SK-N-SH treated with all-trans-retinoic acid at 6 μM for 48 hours (cell line): ENCODE results near the gene KCNIP2.

Experiments
- ATAC-seq: fragments of 200-7000 bp; cut with Tn5 transposase; 3 replicates; pipeline ENCODE4 v1.9.1; 2020; ENCODE audit warnings: mild to moderate bottlenecking, moderate library complexity
- ARNTL ChIP-seq: fragments of 450-650 bp; formaldehyde crosslinking; IDR thresholded peaks from 2 replicates; pipeline ENCODE4 v1.5.0; 2020; ENCODE audit warnings: low read depth, mild to moderate bottlenecking, moderate library complexity, borderline replicate concordance
- BACH2 ChIP-seq: fragments of 250-450 bp; sonication (Bioruptor Pico); IDR thresholded peaks from 2 replicates; pipeline ENCODE4 v1.9.0; 2021; ENCODE audit warnings: mild to moderate bottlenecking, borderline replicate concordance
- CREB5 ChIP-seq: fragments of 250-450 bp; sonication (Bioruptor Pico); IDR thresholded peaks from 2 replicates; pipeline ENCODE4 v1.5.1; 2020; ENCODE audit warnings: low read depth, mild to moderate bottlenecking, moderate library complexity
- CSDC2 ChIP-seq: fragments of 250-450 bp; sonication (Bioruptor Pico); IDR thresholded peaks from 2 replicates; pipeline ENCODE4 v1.5.0; 2020; ENCODE audit warnings: mild to moderate bottlenecking, moderate library complexity
- CSRNP3 ChIP-seq: fragments of 250-450 bp; sonication (Bioruptor Pico); IDR thresholded peaks from 2 replicates; pipeline ENCODE4 v1.5.1; 2021; ENCODE audit warnings: mild to moderate bottlenecking, moderate library complexity
- ESRRG ChIP-seq: fragments of 250-450 bp; sonication (Bioruptor Pico); IDR thresholded peaks from 2 replicates; pipeline ENCODE4 v1.6.1; 2021; ENCODE audit warnings: mild to moderate bottlenecking
- GLIS3 ChIP-seq: fragments of 250-450 bp; sonication (Bioruptor Pico); IDR thresholded peaks from 2 replicates; pipeline ENCODE4 v1.5.0; 2020; ENCODE audit warnings: mild to moderate bottlenecking, moderate library complexity
- ISL1 ChIP-seq: fragments of 250-450 bp; sonication (Bioruptor Pico); IDR thresholded peaks from 2 replicates; pipeline ENCODE4 v2.1.2; 2022; ENCODE audit warnings: mild to moderate bottlenecking, moderate library complexity
- OSR1 ChIP-seq: fragments of 250-450 bp; sonication (Bioruptor Pico); IDR thresholded peaks from 2 replicates; pipeline ENCODE4 v1.8.0; 2022; ENCODE audit warnings: moderate library complexity, mild to moderate bottlenecking, inconsistent platforms
- PATZ1 ChIP-seq: fragments of 250-450 bp; sonication (Bioruptor Pico); IDR thresholded peaks from 2 replicates; pipeline ENCODE4 v1.8.0; 2020; ENCODE audit warnings: mild to moderate bottlenecking, moderate library complexity, borderline replicate concordance
- POU6F1 ChIP-seq: fragments of 250-450 bp; sonication (Bioruptor Pico); IDR thresholded peaks from 2 replicates; pipeline ENCODE4 v1.8.0; 2021; ENCODE audit warnings: low read depth, mild to moderate bottlenecking, moderate library complexity, borderline replicate concordance
- PPARA ChIP-seq: fragments of 250-450 bp; sonication (Bioruptor Pico); IDR thresholded peaks from 2 replicates; pipeline ENCODE4 v1.5.0; 2020; ENCODE audit warnings: mild to moderate bottlenecking, borderline replicate concordance
- RARB ChIP-seq: fragments of 250-450 bp; sonication (Bioruptor Pico); IDR thresholded peaks from 2 replicates; pipeline ENCODE4 v1.8.0; 2021; ENCODE audit warnings: mild to moderate bottlenecking, moderate library complexity
- TCF4 ChIP-seq: fragments of 250-450 bp; sonication (Bioruptor Pico); IDR thresholded peaks from 2 replicates; pipeline ENCODE4 v1.8.0; 2021; ENCODE audit warnings: mild to moderate bottlenecking, moderate library complexity, borderline replicate concordance
- TOX ChIP-seq: fragments of 250-450 bp; sonication (Bioruptor Pico); IDR thresholded peaks from 2 replicates; pipeline ENCODE4 v1.8.0; 2021; ENCODE audit warnings: mild to moderate bottlenecking, moderate library complexity, borderline replicate concordance
- TSHZ2 ChIP-seq: fragments of 250-450 bp; sonication (Bioruptor Pico); IDR thresholded peaks from 2 replicates; pipeline ENCODE4 v1.5.0; 2020; ENCODE audit warnings: mild to moderate bottlenecking, moderate library complexity
- ZC3H10 ChIP-seq: fragments of 250-450 bp; sonication (Bioruptor Pico); IDR thresholded peaks from 2 replicates; pipeline ENCODE4 v1.5.1; 2021; ENCODE audit warnings: mild to moderate bottlenecking, moderate library complexity
- ZFP3 ChIP-seq: fragments of 250-450 bp; sonication (Bioruptor Pico); IDR thresholded peaks from 2 replicates; pipeline ENCODE4 v1.5.0; 2020; ENCODE audit warnings: mild to moderate bottlenecking, moderate library complexity
- ZFP30 ChIP-seq: fragments of 450-650 bp; formaldehyde crosslinking; IDR thresholded peaks from 2 replicates; pipeline ENCODE4 v1.5.0; 2022; ENCODE audit warnings: mild to moderate bottlenecking, moderate library complexity
- ZNF565 ChIP-seq: fragments of 450-650 bp; formaldehyde crosslinking; conservative IDR thresholded peaks from 2 replicates; pipeline ENCODE4 v1.5.0; 2020; ENCODE audit warnings: low read depth, mild to moderate bottlenecking, moderate library complexity
- ZNF70 ChIP-seq: fragments of 450-650 bp; formaldehyde crosslinking; IDR thresholded peaks from 2 replicates; pipeline ENCODE4 v1.5.0; 2020; ENCODE audit warnings: mild to moderate bottlenecking, moderate library complexity
- ZNF8 ChIP-seq: fragments of 450-650 bp; formaldehyde crosslinking; IDR thresholded peaks from 2 replicates; pipeline ENCODE4 v1.5.0; 2020; ENCODE audit warnings: mild to moderate bottlenecking, moderate library complexity

Gene KCNIP2

GRCh38 chr10:101856626-101857025, 13.0 kb upstream of the KCNIP2 start:
- ATAC-seq = no peak; the same call in 2 of the 3 replicates
- TF ChIP-seq CSRNP3 (no peak), ISL1 (CRISPR knock-in tag) (no peak), POU6F1 (CRISPR knock-in tag) (no peak), CREB5 (CRISPR knock-in tag) (no peak), ZNF70 (CRISPR knock-in tag) (no peak), ZNF565 (CRISPR knock-in tag) (no peak), GLIS3 (CRISPR knock-in tag) (no peak), TOX (no peak), PATZ1 (CRISPR knock-in tag) (no peak), BACH2 (CRISPR knock-in tag) (no peak), OSR1 (CRISPR knock-in tag) (no peak), ZFP3 (CRISPR knock-in tag) (no peak), ZNF8 (CRISPR knock-in tag) (no peak), CSDC2 (CRISPR knock-in tag) (no peak), ARNTL (no peak), RARB (CRISPR knock-in tag) (no peak), PPARA (CRISPR knock-in tag) (no peak), ZFP30 (CRISPR knock-in tag) (no peak)
- TF ChIP-seq, all 23 proteins: peak for 0

GRCh38 chr10:101851411-101852116, 8.0 kb upstream of the KCNIP2 start:
- TF ChIP-seq PPARA (CRISPR knock-in tag) (no peak), ESRRG (CRISPR knock-in tag) (no peak), GLIS3 (CRISPR knock-in tag) (no peak), ZNF70 (CRISPR knock-in tag) (no peak), TOX (no peak), OSR1 (CRISPR knock-in tag) (no peak), ZFP3 (CRISPR knock-in tag) (no peak)
- ATAC-seq = no peak

GRCh38 chr10:101850749-101851148, 7.1 kb upstream of the KCNIP2 start:
- ATAC-seq = no peak
- TF ChIP-seq ISL1 (CRISPR knock-in tag) = no peak
- no peak for TF ChIP-seq ZC3H10 (CRISPR knock-in tag)
- TF ChIP-seq TCF4 = no peak

- TF ChIP-seq TSHZ2 (no peak), RARB (CRISPR knock-in tag) (no peak), ZNF8 (CRISPR knock-in tag) (no peak), CSRNP3 (no peak), GLIS3 (CRISPR knock-in tag) (no peak), ZNF70 (CRISPR knock-in tag) (no peak), TCF4 (no peak), POU6F1 (CRISPR knock-in tag) (no peak), OSR1 (CRISPR knock-in tag) (no peak), ZC3H10 (CRISPR knock-in tag) (no peak), BACH2 (CRISPR knock-in tag) (no peak)
- ATAC-seq = no peak
Measured at GRCh38 chr10:101848894-101849351, 5.3 kb upstream of the KCNIP2 start.
